ENCODE data around the gene ZNF488.

The ZNF488 gene

DNA sequence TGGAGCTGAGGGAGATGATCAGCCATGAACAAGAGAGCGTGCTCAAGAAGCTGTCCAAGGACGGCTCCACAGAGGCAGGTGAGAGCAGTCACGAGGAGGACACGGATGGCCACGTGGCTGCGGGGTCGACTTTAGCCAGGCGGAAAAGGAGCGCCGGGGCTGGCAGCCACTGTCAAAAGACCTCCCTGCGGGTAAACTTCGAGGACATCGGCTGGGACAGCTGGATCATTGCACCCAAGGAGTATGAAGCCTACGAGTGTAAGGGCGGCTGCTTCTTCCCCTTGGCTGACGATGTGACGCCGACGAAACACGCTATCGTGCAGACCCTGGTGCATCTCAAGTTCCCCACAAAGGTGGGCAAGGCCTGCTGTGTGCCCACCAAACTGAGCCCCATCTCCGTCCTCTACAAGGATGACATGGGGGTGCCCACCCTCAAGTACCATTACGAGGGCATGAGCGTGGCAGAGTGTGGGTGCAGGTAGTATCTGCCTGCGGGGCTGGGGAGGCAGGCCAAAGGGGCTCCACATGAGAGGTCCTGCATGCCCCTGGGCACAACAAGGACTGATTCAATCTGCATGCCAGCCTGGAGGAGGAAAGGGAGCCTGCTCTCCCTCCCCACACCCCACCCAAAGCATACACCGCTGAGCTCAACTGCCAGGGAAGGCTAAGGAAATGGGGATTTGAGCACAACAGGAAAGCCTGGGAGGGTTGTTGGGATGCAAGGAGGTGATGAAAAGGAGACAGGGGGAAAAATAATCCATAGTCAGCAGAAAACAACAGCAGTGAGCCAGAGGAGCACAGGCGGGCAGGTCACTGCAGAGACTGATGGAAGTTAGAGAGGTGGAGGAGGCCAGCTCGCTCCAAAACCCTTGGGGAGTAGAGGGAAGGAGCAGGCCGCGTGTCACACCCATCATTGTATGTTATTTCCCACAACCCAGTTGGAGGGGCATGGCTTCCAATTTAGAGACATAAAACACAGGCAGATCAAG lies 58.5 kb downstream of the ZNF488 start:
- no peak for DNase-seq

DNA sequence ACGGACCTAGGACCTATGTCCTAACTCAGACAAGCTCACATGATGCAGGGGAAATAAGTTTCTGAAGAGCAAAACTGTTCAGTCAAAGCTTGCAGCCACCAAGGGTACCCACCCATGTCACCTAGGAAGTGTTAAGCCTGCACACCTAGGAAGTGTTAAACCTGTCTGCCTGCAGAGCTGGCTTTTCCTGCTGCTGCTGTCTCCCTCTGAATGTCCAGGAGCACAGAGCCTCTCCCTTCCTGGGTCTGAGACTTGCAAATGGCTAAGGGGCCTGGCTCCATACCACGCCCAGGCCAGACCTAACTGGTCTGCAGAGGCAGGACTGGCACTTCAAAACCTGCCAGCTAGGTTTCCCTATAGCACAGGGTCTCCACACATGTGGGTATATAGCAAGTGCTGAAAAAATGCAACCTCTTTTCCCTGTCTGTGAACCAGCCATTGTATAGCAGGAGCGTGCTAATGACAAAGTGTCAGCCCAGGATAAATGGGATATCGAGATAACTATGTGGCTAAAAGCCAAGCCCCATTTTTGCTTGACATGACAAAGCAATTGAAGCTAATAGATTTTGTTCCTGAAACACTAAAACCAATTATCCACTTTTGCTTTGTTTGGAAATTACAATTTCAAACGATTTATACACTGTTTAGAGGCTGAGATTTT lies 60.3 kb downstream of the ZNF488 start:
- no peak for DNase-seq

DNA sequence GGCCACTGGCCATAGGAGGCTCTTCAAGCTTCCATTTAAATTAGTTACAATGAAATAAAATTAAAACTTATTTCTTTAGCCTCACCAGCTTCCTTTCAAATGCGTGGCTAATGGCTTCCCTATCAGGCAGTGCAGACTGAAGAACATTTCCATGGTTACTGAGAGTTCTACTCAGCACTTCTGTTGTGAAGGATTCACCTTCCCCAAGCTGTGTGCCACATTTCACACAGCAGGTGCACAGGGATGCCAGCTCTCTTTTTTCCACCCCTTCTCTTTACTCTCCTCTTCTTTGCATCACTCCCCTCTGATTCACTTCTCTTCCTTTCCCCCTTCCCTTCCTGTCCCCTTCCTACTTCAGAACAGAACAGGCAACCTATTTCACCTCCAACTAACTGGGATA lies 61.0 kb downstream of the ZNF488 start:
- DNase-seq: no peak

DNA sequence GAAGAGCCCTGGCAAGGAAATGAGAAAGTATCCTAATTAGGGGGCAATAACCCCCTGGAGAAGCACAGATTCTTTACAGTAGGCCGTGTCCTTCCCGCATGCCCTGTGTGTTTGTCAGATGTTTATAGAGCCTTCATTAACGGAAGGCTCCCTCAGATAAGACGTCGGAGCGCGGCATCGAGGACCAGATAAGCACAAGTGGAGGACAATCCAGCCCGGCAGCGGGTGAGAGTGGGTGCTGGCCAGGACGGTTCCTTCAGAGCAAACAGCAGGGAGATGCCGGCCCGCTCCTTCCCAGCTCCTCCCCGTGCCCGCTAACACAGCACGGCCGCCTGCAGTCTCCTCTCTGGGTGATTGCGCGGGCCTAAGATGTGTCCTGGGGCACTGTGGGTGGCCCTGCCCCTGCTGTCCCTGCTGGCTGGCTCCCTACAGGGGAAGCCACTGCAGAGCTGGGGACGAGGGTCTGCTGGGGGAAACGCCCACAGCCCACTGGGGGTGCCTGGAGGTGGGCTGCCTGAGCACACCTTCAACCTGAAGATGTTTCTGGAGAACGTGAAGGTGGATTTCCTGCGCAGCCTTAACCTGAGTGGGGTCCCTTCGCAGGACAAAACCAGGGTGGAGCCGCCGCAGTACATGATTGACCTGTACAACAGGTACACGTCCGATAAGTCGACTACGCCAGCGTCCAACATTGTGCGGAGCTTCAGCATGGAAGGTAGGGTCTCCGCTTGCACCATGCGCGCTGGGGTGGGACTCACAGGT lies 61.6 kb downstream of the ZNF488 start, which contains the start of gene GDF2:
GDF2 (plus strand) TSS at position 155 of the 762 bp plus-strand sequence; CDS start at position 370, 215 bp downstream.
- DNase-seq: no peak

DNA sequence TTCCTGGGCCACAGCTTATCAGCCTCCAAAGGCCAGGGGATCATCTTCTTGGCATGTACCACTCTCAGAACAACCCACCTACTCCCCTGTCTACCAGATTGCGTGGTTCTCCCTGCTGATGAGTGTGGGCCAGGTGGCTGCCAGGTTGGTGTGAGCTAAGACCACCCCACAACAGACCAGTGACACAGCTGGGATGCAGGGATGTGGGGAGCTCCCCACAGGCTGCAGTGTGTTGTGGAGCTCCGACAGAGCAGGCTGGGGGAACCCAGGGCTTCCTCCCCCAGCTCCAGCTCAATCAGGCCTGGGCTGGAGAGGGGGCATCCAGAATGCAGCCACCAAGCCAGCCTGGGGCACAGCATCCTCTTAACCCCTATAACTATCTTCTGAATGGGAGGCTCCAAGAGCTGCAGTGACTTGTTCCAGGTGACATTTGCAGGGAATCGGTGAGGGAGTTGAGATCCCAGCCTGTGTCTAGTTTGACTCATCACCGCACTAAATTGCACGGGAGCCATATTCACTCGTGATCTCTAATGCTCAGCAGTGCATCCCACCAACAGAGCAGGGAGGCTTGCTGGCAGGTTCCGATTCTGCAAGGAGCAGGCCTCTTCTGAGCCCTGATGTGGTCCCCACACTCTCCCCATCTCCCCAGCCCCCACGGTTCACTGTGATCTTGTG lies 62.4 kb downstream of the ZNF488 start:
- DNase-seq: no peak

DNA sequence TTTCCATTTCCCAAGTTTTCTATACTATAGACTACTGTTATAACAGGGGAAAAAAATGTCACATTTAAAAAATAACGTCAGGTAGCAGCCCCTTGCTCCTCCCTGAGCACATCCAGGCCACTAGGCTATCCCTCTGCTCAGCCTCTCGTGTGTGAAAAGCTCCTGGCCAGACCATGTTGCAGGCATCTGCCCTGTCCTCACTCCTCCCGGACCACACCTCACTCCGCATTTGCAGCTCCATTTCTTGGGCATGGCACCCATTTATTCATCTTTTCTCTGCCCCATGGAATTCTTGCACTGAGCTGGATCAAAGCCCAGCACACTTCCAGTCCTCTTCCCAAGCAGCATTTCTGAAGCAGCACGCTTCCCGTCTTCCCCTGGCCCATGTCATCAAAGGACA lies 63.3 kb downstream of the ZNF488 start:
- no peak for DNase-seq

DNA sequence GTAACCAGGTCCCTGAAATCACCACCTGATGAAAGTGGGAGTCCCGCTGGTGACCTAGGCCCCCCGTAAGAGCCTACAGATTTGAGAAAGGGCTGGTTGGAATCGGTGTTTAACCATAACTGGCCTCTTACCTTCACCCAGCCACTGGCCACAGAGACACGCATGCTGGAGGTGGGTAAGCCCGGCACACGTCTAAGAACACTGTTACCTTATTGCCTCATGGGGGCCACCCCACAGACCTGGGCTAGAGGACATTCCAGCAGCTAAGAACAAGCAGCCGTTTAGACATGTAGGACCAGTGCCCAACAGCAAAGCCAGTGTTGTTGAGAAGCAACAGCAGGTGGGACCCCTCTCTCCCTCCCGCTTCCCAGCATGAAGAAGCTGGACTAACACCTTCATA lies 64.3 kb downstream of the ZNF488 start:
- no peak for DNase-seq

DNA sequence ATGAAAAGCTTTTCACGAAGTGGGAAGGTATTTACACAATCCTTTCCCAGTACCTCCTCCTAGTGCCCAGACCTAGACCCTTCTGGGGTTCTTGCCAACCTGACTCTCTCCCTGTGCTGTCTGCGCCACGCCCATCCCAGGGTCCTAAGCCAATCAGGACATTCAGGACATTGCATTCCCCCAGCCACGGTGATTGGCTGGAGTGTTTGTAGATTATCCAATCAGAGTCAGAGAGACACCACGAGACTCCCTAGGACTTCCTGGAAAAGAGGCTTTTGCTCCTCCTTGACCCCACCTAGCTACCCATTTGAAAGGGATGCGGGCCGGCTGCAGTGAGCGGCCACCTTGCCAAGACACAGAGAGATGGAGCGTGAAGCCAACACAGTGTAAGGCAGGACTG lies 65.4 kb downstream of the ZNF488 start:
- DNase-seq: no peak

DNA sequence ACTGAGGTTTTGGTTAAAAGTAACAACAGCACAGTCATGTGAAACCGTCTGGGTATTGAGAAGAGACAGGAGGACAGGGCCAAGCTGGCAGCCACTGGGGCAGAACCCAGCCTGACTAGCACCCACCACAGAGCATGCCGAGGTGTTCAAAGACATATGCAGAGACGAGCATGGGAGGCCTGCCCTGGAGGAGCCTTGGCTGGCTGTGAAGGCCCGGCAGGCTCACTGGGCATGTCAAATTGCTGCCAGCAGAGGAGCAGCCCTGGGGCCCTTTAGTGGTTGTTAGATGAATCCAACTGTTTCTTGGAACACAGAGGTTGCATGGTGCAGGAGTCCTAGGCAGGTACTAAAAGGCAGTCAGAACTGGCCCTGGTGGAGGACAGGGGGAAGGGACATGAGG lies 66.8 kb downstream of the ZNF488 start:
- no peak for DNase-seq

DNA sequence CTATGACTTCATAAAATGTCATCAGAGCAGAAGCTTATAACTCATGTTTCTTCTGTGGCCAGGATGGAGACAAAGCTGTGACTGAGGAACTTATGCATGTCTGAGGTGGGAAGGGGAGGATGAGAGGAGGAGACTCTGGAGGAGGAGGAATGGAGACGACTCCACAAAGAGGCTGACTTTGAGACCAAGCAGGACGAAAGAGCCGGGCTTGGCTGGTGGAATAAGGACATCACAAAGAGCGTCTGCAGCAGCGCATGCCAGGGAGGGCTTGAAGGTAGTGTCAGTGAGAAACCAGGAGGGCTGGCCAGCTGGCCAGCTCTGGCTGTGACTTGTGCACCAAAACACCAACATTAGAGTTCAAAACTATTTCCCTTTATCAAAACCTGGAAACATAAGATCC lies 68.0 kb downstream of the ZNF488 start:
- DNase-seq: no peak
